Fibroblast of pulmonary artery (primary cell): ENCODE data around the gene LIM2.
A peak's percentile ranks its signal among the peaks of the same experiment; 100 is the strongest.

Source experiments
- DNase-seq: peaks from one replicate; pipeline ENCODE4 v3.0.0-alpha.2; 2010; ENCODE audit warnings: low read depth
- H3K4me3 ChIP-seq: replicated peaks from 2 replicates; pipeline ENCODE4 v1.5.1; 2011; ENCODE audit warnings: low read depth, mild to moderate bottlenecking, control low read depth, low read length, moderate library complexity
- CTCF ChIP-seq: IDR thresholded peaks from 2 replicates; pipeline ENCODE4 v1.5.1; 2011; ENCODE audit warnings: mild to moderate bottlenecking, control low read depth, low read length, inconsistent platforms; ENCODE audit errors: missing control alignments

The LIM2 gene

GRCh38 chr19:51371186-51371690, 16.5 kb downstream of the LIM2 start:
- DNase-seq = no peak
- TF ChIP-seq CTCF = no peak
- no peak overlapping the region for H3K4me3 ChIP-seq

- H3K4me3 ChIP-seq = no peak overlapping the region
- DNase-seq = no peak
- no peak for TF ChIP-seq CTCF
Measured at GRCh38 chr19:51370230-51370629, 17.5 kb downstream of the LIM2 start.

GRCh38 chr19:51368366-51369282, 19.1 kb downstream of the LIM2 start, which contains the start of gene CLDND2:
Gene CLDND2, minus strand, starts transcription at chr19:51369003. Its CDS starts 426 bp downstream, at chr19:51368577.
- no peak for DNase-seq
- peak within 1 kb of the TSS; percentile 80 for H3K4me3 ChIP-seq
- no peak for TF ChIP-seq CTCF

- DNase-seq = peak; percentile 99
- H3K4me3 ChIP-seq = peak overlapping the region; percentile 80
- TF ChIP-seq CTCF = no peak
Measured at GRCh38 chr19:51367565-51368365, 20.0 kb downstream of the LIM2 start.

- TF ChIP-seq CTCF = no peak
- H3K4me3 ChIP-seq = peak overlapping the region; percentile 80
- DNase-seq = no peak
Measured at GRCh38 chr19:51367255-51367564, 20.6 kb downstream of the LIM2 start.

- peak overlapping the region; percentile 80 for H3K4me3 ChIP-seq
- TF ChIP-seq CTCF = no peak
- peak; percentile 98 for DNase-seq
Measured at GRCh38 chr19:51366389-51367254, 21.2 kb downstream of the LIM2 start.
